Pancreas (tissue), 10 donors: Measurements from ENCODE around the gene TP53. TPM values are rescaled to one million over a fixed set of nuclear protein-coding genes. Genes with fewer than 3 reads are reported as not detected.

Experiments
- ATAC-seq, 4 donors: fragments of 200-7000 bp; cut with Tn5 transposase; one replicate each; pipeline versions ENCODE4 v1.8.0 to v1.9.1; 2020; ENCODE audit warnings: mild to moderate bottlenecking in 4 of 4, moderate library complexity in 4 of 4
- DNase-seq, 6 donors: peaks; one replicate each; pipeline ENCODE4 v3.0.0-alpha.2; 2020
- FAIRE-seq: peaks from 2 replicates; lab custom pipeline; 2012; peaks lifted over from hg19 to GRCh38; lab: Jason Lieb, UNC
- H3K27ac ChIP-seq, 4 donors: fragments of 200-600 bp; sonication (generic); 1 replicate in 3 of 4; 2 replicates in 1 of 4; pipeline versions ENCODE4 v1.5.0 to v1.8.0; 2020
- H3K27me3 ChIP-seq, 4 donors: fragments of 200-600 bp; one replicate each; pipeline ENCODE4 v1.8.0; 2021
- H3K36me3 ChIP-seq, 3 donors: fragments of 200-600 bp; sonication (generic) in 1 of 3; one replicate each; pipeline versions ENCODE4 v1.5.0 to v1.8.0; 2020 to 2021
- H3K4me1 ChIP-seq, 3 donors: fragments of 200-600 bp; one replicate each; pipeline ENCODE4 v1.8.0; 2021
- H3K4me3 ChIP-seq, 4 donors: fragments of 200-600 bp; sonication (generic) in 2 of 4; one replicate each; pipeline versions ENCODE4 v1.5.0 to v1.8.0; 2020 to 2021
- H3K9me3 ChIP-seq, 4 donors: fragments of 200-600 bp; one replicate each; pipeline ENCODE4 v1.8.0; 2021
- CTCF ChIP-seq, 4 donors: fragments of 200-600 bp; sonication (generic) in 3 of 4; IDR thresholded peaks; one replicate each; pipeline versions ENCODE4 v1.5.0 to v1.8.0; 2021; ENCODE audit warnings: antibody characterized with exemption in 4 of 4
- WGBS, 2 donors: extraction: QIAGEN DNeasy Blood & Tissue Kit; methylation state at CpG; one replicate each; pipeline ENCODE4 v1.1.7; 2013; 5-methylcytosine and 5-hydroxymethylcytosine counted together
- intact Hi-C, 3 donors: fragments of 100-400 bp; cut with DNase I; formaldehyde crosslinking; loops; one replicate each; pipeline versions ENCODE4 v1.11.1 to v1.14.2; 2022
- polyA plus RNA-seq, 2 donors: library from polyadenylated mRNA; stranded (reverse); fragments of 200-250 nt; gene quantifications; one replicate each; pipeline ENCODE4 v1.2.3, GENCODE V29; 2013
- total RNA-seq, 6 donors: library from RNA; stranded (reverse); fragmentation: NEBNext Ultra II Directional in 4 of 6; extraction: Animal tissue kit (Norgen Biotek cat#: 25700) in 4 of 6; gene quantifications; one replicate each; pipeline versions ENCODE4 v1.2.1 to v1.2.4, GENCODE V29; 2021 to 2023
- donor health status: healthy with polysubstance abuse.
- donor health status: DM: no; HTN: no; CAD: no; lungs with moderate emphysema.
- donor health status: DM: no; HTN: no; CAD: no.
- donor health status: control.
- donor health status: control.
- donor health status: Bipolar disorder and iron deficiency.
- donor health status: DM: yes; HTN: yes; CAD: no.
- donor health status: DM: no; HTN: no; CAD: no.
- donor health status: DM: no; HTN: no; CAD: no.
- donor health status: DM: yes; HTN: yes; CAD: no.

Gene TP53
- total and polyA plus RNA-seq, 8 donors: 8.3 to 35.9 (median 24.8) TPM

DNA sequence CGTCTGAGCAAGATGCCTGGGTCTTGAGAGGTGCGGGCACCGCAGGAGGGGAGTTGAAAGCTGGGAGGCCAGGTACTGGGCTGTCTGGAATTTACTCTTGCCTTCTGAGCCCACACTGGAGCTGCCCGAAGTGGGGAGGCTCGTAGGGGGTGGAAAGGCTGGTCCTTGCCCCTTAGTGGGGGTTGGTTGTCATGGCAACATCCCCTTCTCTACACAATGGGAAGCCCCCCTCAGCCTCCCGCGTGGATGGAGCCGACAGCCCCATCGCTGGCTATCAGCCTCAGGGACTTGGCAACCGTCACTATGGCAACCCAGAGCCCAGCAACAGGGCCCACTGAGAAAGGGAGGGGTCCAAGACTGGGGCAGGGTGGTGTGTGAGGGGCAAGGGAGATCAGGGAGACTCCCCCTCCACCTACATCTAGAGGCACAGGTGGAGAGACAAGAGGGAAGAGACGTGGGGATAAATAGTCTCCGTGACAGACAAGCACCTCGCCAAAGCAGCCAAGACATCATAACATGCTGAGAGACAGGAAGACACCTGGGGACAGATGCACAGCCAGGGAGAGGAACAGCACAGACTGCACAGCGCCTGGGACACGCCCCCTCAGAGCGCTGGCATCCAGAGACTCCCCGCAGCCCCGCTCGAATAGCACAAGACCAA, 25.0 kb upstream of the TP53 start:
- Histone ChIP-seq H3K9me3 (no peaks in the 10 kb centered on the region), H3K36me3 (no peaks in the 10 kb centered on the region), H3K27ac (no peak overlapping the region), H3K4me1 (no peaks in the 10 kb centered on the region), H3K27me3 (no peaks in the 10 kb centered on the region), H3K4me3 (no peak overlapping the region)
- DNase-seq (no peak), FAIRE-seq (no peak), ATAC-seq (no peak)
- 10% methylated on average over 19 of the region's 19 CpGs for WGBS, 2 donors
- TF ChIP-seq CTCF (IDR thresholded peaks at IDR 0.05): no peak
- intact Hi-C loops: no loop called here

- peaks cover 0 to 5% (median 0%) of the 10 kb centered on the region in 4 donors for H3K27me3 ChIP-seq
- no peaks in the 10 kb centered on the region for H3K36me3 ChIP-seq
- WGBS, 2 donors: 73 to 74% methylated on average over 7 of the region's 7 CpGs
- no peaks in the 10 kb centered on the region for H3K4me1 ChIP-seq
- no peak for FAIRE-seq
- no peak overlapping the region for H3K27ac ChIP-seq
- ATAC-seq: no peak
- no peak for DNase-seq
- intact Hi-C loops: no loop called here
- no peak overlapping the region for H3K4me3 ChIP-seq
- H3K9me3 ChIP-seq: no peaks in the 10 kb centered on the region
- TF ChIP-seq CTCF (IDR thresholded peaks at IDR 0.05): no peak
Measured at GRCh38 chr17:7711051-7711755, 23.9 kb upstream of the TP53 start.

DNA sequence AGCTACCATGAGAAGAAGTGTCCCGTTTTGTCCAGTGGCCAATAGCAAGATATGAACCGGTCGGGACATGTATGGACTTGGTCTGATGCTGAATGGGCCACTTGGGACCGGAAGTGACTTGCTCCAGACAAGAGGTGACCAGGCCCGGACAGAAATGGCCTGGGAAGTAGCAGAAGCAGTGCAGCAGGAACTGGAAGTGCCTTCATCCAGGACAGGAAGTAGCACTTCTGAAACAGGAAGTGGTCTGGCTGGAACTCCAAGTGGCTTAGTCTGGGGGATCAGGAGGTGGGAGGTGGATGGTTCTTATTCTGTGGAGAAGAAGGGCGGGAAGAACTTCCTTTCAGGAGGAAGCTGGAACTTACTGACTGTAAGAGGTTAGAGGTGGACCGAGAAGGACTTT, 23.0 kb upstream of the TP53 start:
- no peaks in the 10 kb centered on the region for H3K36me3 ChIP-seq
- no peak for FAIRE-seq
- TF ChIP-seq CTCF (IDR thresholded peaks at IDR 0.05): no peak
- H3K4me1 ChIP-seq: no peaks in the 10 kb centered on the region
- no peak overlapping the region for H3K4me3 ChIP-seq
- DNase-seq: no peak
- no peak for ATAC-seq
- H3K27ac ChIP-seq: no peak overlapping the region
- WGBS, 2 donors: 77 to 82% methylated on average over 7 of the region's 7 CpGs
- no peaks in the 10 kb centered on the region for H3K9me3 ChIP-seq
- intact Hi-C loops: no loop called here
- H3K27me3 ChIP-seq: peaks cover 0 to 10% (median 0%) of the 10 kb centered on the region in 4 donors

DNA sequence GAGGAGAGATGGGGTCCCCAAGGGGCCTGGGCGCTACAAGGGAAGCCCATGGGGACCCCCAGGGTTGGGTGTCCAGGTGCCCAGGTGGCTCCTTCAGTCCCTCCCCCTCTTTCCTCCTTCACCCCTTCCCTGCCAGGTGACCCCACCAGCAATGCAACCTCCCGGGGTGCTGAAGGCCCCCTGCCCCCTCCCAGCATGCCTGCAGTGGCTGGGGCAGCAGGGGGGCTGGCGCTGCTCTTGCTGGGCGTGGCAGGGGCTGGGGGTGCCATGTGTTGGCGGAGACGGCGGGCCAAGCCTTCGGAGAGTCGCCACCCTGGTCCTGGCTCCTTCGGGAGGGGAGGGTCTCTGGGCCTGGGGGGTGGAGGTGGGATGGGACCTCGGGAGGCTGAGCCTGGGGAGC, 21.7 kb upstream of the TP53 start:
- WGBS, 2 donors: 71 to 72% methylated on average over 11 of the region's 11 CpGs
- DNase-seq (no peak), FAIRE-seq (no peak), ATAC-seq (no peak)
- Histone ChIP-seq H3K36me3 (no peaks in the 10 kb centered on the region), H3K27ac (no peak overlapping the region), H3K9me3 (no peaks in the 10 kb centered on the region), H3K27me3 (peaks cover 0 to 12% (median 0%) of the 10 kb centered on the region in 4 donors), H3K4me3 (no peak overlapping the region), H3K4me1 (no peaks in the 10 kb centered on the region)
- TF ChIP-seq CTCF (IDR thresholded peaks at IDR 0.05): no peak
- intact Hi-C loops: no loop called here
